Transverse colon (tissue), 4 donors: Measurements from ENCODE around the gene ADGRL2. TPM values are rescaled to one million over a fixed set of nuclear protein-coding genes. Genes with fewer than 3 reads are reported as not detected.

Experiments used
- DNase-seq: peaks from one replicate; pipeline ENCODE4 v3.0.0-alpha.2; 2019
- H3K27ac ChIP-seq, 4 donors: fragments of 200-600 bp; sonication (generic); 2 replicates each; pipeline ENCODE4 v1.5.1; 2016 to 2018; ENCODE audit warnings: inconsistent platforms in 4 of 4
- H3K27me3 ChIP-seq: fragments of 200-600 bp; sonication (generic); 2 replicates; pipeline ENCODE4 v1.5.1; 2017; ENCODE audit warnings: inconsistent platforms
- H3K36me3 ChIP-seq, 4 donors: fragments of 200-600 bp; sonication (generic); 2 replicates each; pipeline ENCODE4 v1.5.1; 2017 to 2019; ENCODE audit warnings: inconsistent platforms in 4 of 4
- H3K4me1 ChIP-seq, 4 donors: fragments of 200-600 bp; sonication (generic); 2 replicates each; pipeline ENCODE4 v1.5.1; 2017 to 2020; ENCODE audit warnings: inconsistent platforms in 4 of 4
- H3K4me3 ChIP-seq, 4 donors: fragments of 200-600 bp; sonication (generic); 1 replicate in 1 of 4; 2 replicates in 3 of 4; pipeline versions ENCODE4 v1.5.1 to v1.6.1; 2017 to 2019; ENCODE audit warnings: inconsistent platforms in 4 of 4
- H3K9me3 ChIP-seq, 2 donors: fragments of 200-600 bp; sonication (generic); 2 replicates each; pipeline ENCODE4 v1.5.1; 2017 to 2019; ENCODE audit warnings: inconsistent platforms in 2 of 2
- CTCF ChIP-seq, 5 experiments: fragments of 200-600 bp in 3 of 5; fragments of 450-650 bp in 2 of 5; sonication (generic) in 3 of 5; IDR thresholded peaks; 1 replicate in 2 of 5; 2 replicates in 3 of 5; pipeline ENCODE4 v1.5.1; 2016 to 2017; ENCODE audit warnings: antibody characterized with exemption in 5 of 5, inconsistent platforms in 3 of 5, mild to moderate bottlenecking in 2 of 5, moderate library complexity in 1 of 5
- EP300 ChIP-seq: sonication (generic); formaldehyde crosslinking; IDR thresholded peaks from one replicate; pipeline ENCODE4 v1.6.1; 2017; ENCODE audit warnings: antibody characterized with exemption, low read depth
- POLR2A ChIP-seq: fragments of 450-650 bp; IDR thresholded peaks from one replicate; pipeline ENCODE4 v1.6.1; 2016; ENCODE audit warnings: antibody characterized with exemption, mild to moderate bottlenecking, moderate library complexity
- POLR2AphosphoS5 ChIP-seq, 3 donors: sonication (generic); formaldehyde crosslinking; IDR thresholded peaks; one replicate each; pipeline ENCODE4 v1.6.1; 2016; ENCODE audit warnings: antibody characterized with exemption in 3 of 3
- WGBS, 2 donors: methylation state at CpG; one replicate each; pipeline ENCODE4 v1.1.5; 2018; ENCODE audit warnings: low coverage in 1 of 2; 5-methylcytosine and 5-hydroxymethylcytosine counted together
- in situ Hi-C, 4 donors: fragments of 200-750 bp; cut with MboI; loops; one replicate each; pipeline versions ENCODE4 v1.15.0 to v1.15.1; 2017; ENCODE audit warnings: low sequenced_read_pairs in 3 of 4, low pct_ligation_motif_present in 1 of 4, low pct_unique_long_range_greater_than_20kb in 1 of 4
- intact Hi-C: fragments of 100-400 bp; cut with DNase I; formaldehyde crosslinking; loops from one replicate; pipeline ENCODE4 v1.15.1; 2023; ENCODE audit warnings: low total_unique reads
- total RNA-seq, 4 donors: library from RNA; depleted of rRNA; stranded (reverse); fragments of >200 nt; gene quantifications; one replicate each; pipeline ENCODE4 v1.1.0, GENCODE V29; 2016

ADGRL2 gene
- total RNA-seq, 4 donors from 2014 or later = 11.5 to 16.5 (median 14.1) TPM

GRCh38 chr1:81801651-81802456 lies 1.1 kb downstream of the ADGRL2 start:
- no peak for DNase-seq
- Histone ChIP-seq H3K27ac (peak overlapping the region; percentile 91 to 93 (median 92)), H3K4me1 (peaks cover 0 to 50% (median 0%) of the 10 kb centered on the region in 4 donors), H3K9me3 (no peaks in the 10 kb centered on the region), H3K36me3 (no peaks in the 10 kb centered on the region), H3K4me3 (peak overlapping the region; percentile 55 to 84 (median 62)), H3K27me3 (peaks cover 82% of the 10 kb centered on the region)
- in situ Hi-C loops = no loop called here
- intact Hi-C loops = loop anchor here (5.0 kb wide), 1 partner anchor 1065 kb away; no protein-coding TSS in a partner anchor
- WGBS, 2 donors = 5% methylated on average over 31 of the region's 93 CpGs; no CpG with 5 or more reads in 1 of the 2 donors
- no peak for TF ChIP-seq POLR2AphosphoS5 (IDR thresholded peaks at IDR 0.05)
- no peak for TF ChIP-seq POLR2A
- no peak for TF ChIP-seq CTCF (IDR thresholded peaks at IDR 0.05)
- no peak for TF ChIP-seq EP300

GRCh38 chr1:81802457-81802706 lies 1.6 kb downstream of the ADGRL2 start:
- DNase-seq = no peak
- intact Hi-C loops (loop anchor here (5.0 kb wide), 1 partner anchor 1065 kb away; no protein-coding TSS in a partner anchor), in situ Hi-C loops (no loop called here)
- H3K27me3 ChIP-seq = peaks cover 88% of the 10 kb centered on the region
- no peaks in the 10 kb centered on the region for H3K9me3 ChIP-seq
- H3K4me1 ChIP-seq = peaks cover 0 to 50% (median 0%) of the 10 kb centered on the region in 4 donors
- H3K27ac ChIP-seq = peak overlapping the region; percentile 91 to 93 (median 92)
- H3K36me3 ChIP-seq = no peaks in the 10 kb centered on the region
- H3K4me3 ChIP-seq = peak overlapping the region; percentile 55 to 84 (median 62)
- TF ChIP-seq EP300 (no peak), POLR2A (no peak), CTCF (IDR thresholded peaks at IDR 0.05) (no peak), POLR2AphosphoS5 (IDR thresholded peaks at IDR 0.05) (no peak)
- WGBS, 2 donors = 16% methylated on average over 15 of the region's 17 CpGs; no CpG with 5 or more reads in 1 of the 2 donors

- intact Hi-C loops = loop anchor here (5.0 kb wide), 1 partner anchor 1064 kb away; no protein-coding TSS in a partner anchor
- H3K27ac ChIP-seq = peak overlapping the region; percentile 91 to 93 (median 92)
- peak overlapping the region; percentile 55 to 84 (median 62) for H3K4me3 ChIP-seq
- H3K36me3 ChIP-seq = no peaks in the 10 kb centered on the region
- no peaks in the 10 kb centered on the region for H3K9me3 ChIP-seq
- H3K4me1 ChIP-seq = peaks cover 0 to 50% (median 0%) of the 10 kb centered on the region in 4 donors
- WGBS, 2 donors = 2% methylated on average over 36 of the region's 55 CpGs; no CpG with 5 or more reads in 1 of the 2 donors
- in situ Hi-C loops = no loop called here
- TF ChIP-seq CTCF (IDR thresholded peaks at IDR 0.05) (peak in 4 of 5 experiments; percentile 25 to 44 (median 28)), POLR2AphosphoS5 (IDR thresholded peaks at IDR 0.05) (peak in 1 of 3 donors; percentile 1), POLR2A (no peak)
- H3K27me3 ChIP-seq = peaks cover 93% of the 10 kb centered on the region
- DNase-seq = peak; percentile 33
Measured at GRCh38 chr1:81802707-81803430, 2.1 kb downstream of the ADGRL2 start.

GRCh38 chr1:81803431-81804110 lies 2.8 kb downstream of the ADGRL2 start:
- 2 to 3% methylated on average over 10 to 15 of the region's 15 CpGs for WGBS, 2 donors
- Histone ChIP-seq H3K4me3 (peak overlapping the region; percentile 55 to 84 (median 62)), H3K9me3 (no peaks in the 10 kb centered on the region), H3K36me3 (no peaks in the 10 kb centered on the region), H3K4me1 (peaks cover 0 to 50% (median 0%) of the 10 kb centered on the region in 4 donors), H3K27me3 (peaks cover 94% of the 10 kb centered on the region), H3K27ac (peak overlapping the region; percentile 91 to 93 (median 92))
- in situ Hi-C loops = no loop called here
- DNase-seq = no peak
- no peak for TF ChIP-seq EP300
- TF ChIP-seq POLR2A = no peak
- TF ChIP-seq POLR2AphosphoS5 (IDR thresholded peaks at IDR 0.05) = no peak
- no peak for TF ChIP-seq CTCF (IDR thresholded peaks at IDR 0.05)
- intact Hi-C loops = loop anchor here (5.0 kb wide), 1 partner anchor 1064 kb away; no protein-coding TSS in a partner anchor
